Stimulated activated CD8-positive, alpha-beta memory T cell treated with anti-CD3 and anti-CD28 coated beads, Interleukin-2, amount 100 ng/mL, for 1 hour (primary cell): Measurements from ENCODE around the gene MTUS2.

Experiments
- DNase-seq, 2 donors: peaks; one replicate each; pipeline ENCODE4 v3.0.0-alpha.2; 2020; ENCODE audit warnings: low read depth in 2 of 2

MTUS2 gene

DNA sequence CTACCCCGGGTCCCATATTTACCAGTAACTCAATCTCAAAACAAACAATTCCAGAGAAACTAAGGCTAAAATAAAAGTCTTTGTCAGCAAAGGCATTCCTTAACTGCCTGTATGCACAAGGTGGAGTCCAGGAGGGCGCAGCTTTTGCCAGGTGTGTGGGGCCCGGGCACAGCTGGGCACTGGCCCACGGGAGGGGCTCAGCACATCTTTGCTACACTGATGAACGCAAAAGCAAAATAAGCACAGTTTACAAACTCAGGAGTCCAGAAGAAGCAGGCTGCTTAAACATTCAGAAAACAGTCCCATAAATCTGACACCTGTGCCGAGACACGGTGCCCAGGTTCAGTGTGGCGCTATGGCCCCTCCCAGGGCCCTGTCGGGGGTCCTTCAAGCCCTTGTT is 704.5 kb downstream of the MTUS2 start:
- DNase-seq, result no peak

DNA sequence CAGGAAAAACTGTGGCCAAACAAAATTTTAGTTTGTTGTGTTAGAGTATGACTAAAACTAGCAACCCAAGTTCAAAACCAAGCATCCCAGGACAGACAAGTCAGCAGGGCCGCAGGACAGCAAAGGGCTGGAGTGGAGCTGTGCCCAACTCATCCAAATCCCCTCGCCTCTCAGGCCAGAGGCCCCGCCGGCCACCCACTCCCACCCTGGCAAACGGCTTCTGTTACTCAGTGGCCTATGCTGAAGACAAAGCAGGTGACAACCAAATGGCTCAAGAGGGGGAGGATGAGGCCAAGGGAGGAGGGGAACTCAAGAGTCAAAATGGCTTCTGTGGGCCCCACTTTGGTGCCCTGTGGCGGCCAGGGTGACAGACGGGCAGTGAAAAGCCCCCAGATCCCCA is 705.6 kb downstream of the MTUS2 start:
- DNase-seq, result no peak

DNA sequence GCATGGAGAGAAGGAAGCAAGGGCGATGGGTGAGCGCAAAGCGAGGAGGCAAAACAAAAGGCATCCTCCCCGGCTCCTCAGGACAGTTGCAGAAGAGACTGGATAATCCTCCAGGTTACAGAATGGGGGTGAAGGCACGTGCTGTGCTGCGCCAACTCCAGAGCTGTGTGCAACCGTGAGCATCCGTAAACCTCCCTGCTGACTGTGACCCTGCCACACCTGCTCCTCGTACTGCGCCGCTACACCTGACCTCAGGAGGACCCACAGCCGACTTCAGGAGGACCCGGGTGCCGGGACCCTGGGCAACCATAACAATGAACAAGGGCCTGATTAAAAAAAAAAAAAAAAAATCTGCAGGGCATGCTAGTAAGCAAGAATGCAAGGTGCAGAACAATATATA is 706.6 kb downstream of the MTUS2 start:
- no peak for DNase-seq

- DNase-seq, result no peak
Measured at GRCh38 chr13:29527511-29527910, 707.4 kb downstream of the MTUS2 start.

- no peak for DNase-seq
Measured at GRCh38 chr13:29527916-29528315, 707.8 kb downstream of the MTUS2 start.

- no peak for DNase-seq
Measured at GRCh38 chr13:29529754-29530153, 709.6 kb downstream of the MTUS2 start.

DNA sequence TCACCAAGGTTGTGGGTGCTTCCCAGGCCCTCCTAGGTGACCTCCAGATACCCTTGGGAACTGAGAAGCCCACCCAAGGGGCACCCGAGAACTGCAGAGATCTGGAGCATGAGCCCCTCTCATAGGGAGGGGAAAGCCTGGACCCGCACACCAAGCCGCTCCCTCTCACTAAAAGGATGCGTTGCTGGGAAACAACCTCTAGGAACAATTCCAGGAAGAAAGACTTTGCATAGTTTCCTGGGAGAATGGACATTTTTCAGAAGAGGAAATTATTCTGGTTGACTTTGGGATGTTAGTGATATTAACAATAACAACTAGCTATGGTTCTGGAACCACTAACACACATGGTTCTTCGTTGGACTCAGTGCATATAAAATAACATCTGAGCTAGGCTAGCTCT is 710.8 kb downstream of the MTUS2 start:
- no peak for DNase-seq

DNA sequence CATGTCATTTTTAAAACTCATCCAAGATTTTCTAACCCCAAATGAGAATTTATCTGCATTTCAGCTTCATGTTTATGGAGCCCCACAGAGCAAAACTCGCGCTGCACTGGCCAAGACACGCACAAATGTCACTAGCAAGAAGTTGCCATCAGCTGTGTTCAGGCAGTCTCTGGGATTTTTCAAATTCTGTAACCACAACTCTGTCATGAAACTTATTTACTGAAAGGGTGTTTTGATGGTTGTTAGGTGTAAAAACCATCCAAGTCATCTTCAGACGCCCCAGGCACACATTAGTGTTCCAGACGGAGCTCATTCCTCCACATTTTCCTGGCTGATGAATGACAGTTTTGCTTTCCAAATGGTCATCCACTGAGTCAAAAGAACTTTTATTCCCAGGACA is 712.0 kb downstream of the MTUS2 start:
- no peak for DNase-seq

DNA sequence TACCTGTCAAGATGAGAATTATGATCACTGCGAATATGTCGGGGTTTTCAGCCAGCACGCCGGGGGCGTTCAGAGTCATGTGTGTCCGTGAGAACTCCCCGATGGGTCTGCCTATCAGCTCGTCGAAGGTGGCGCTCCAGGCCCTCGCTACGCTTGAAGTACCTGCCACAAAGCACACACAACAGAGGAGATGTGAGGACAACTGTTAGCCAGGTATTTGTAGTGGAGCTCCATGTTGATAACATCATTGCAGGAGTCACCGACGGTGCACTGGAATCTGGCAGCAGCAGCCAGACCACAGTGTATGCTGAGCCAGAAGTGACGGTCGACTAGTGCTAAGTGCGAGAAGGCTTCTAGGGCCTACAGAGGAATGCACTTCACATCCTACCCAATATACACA is 712.7 kb downstream of the MTUS2 start:
- no peak for DNase-seq

DNA sequence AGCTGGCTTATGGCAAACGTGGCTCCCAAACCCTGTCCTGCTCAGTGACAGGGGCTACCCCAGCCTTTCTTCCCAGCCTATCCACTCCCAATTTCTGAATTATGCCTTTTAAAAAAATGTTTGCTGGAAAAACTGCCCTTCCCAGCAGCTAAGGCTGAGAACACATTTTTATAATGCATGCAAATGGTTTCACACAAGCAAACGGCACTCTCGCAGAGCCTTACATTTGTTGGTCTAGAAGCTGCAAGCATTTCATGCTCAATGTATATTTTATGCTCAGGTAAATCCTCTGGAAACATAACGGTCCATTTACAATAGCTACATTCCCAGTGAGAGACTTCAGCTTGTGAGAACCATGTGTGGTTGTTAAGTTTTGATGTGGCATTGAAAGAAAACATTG is 713.9 kb downstream of the MTUS2 start:
- DNase-seq, result no peak

DNA sequence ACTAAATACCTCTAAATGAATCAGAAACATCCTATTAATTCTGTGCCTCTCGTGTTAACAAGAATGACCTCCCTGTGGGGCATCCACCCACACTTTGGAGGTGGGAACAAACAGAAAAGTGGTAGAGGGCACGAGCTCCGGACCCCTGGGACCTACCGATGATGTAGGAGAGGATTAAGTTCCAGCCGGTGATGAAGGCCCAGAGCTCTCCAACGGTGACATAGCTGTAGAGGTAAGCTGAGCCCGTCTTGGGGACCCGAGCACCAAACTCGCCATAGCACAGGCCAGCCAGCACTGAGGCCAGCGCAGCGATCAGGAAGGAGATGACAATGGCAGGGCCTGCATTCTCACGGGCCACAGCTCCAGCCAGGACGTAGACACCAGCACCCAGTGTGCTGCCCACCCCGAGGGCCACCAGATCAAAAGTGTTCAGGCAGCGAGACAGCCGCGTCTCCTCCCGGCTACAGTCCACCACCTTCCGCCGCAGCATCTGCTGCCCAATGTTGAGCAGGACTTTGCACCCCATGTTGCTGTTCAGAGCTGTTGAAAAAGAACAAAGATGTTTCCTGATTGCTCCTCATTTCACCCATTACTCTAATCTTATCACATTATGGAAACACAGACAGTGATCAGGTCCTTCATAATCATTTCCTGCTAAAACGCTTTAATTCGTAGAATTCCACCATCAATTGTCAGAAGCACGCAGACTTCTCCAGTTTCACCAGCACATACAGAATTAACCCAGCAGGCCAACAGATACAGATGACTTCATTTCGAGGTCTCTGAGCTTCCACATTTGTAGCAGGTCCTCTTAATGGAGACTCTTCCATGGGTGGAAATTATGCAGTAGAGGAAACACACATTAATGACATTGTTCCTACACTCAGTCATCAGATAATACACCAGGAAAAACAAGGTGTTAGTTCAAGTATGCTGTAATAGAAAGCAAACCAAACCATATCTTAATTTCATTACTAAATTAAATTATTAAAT is 715.8 kb downstream of the MTUS2 start:
- DNase-seq, result no peak

DNA sequence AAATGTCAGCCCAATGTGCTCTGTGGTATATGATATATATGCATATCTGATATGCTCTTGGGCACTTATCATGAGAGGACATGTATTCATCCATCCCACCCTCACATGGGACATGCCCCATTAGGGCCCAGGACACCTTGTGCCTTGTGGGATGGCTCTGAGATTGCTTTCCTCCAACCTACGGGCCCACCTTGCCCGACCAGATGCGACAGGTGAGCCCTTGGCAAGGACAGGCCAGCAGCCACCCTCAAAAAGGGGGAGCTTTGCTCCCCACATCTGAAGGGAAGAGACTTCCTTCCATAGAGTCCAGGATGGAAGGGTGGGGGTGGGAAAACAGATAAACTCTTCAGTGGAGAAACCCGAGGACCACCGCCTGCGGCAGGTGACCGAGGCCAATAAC is 716.7 kb downstream of the MTUS2 start:
- DNase-seq, result no peak

GRCh38 chr13:29537736-29538651 is 717.9 kb downstream of the MTUS2 start:
- no peak for DNase-seq

GRCh38 chr13:29538652-29539040 is 718.5 kb downstream of the MTUS2 start:
- no peak for DNase-seq

- no peak for DNase-seq
Measured at GRCh38 chr13:29539856-29540255, 719.7 kb downstream of the MTUS2 start.

- DNase-seq, result no peak
Measured at GRCh38 chr13:29540334-29540733, 720.2 kb downstream of the MTUS2 start.

GRCh38 chr13:29540799-29541198 is 720.7 kb downstream of the MTUS2 start:
- no peak for DNase-seq

GRCh38 chr13:29541400-29541799 is 721.3 kb downstream of the MTUS2 start:
- DNase-seq, result no peak

GRCh38 chr13:29542381-29542780 is 722.2 kb downstream of the MTUS2 start:
- DNase-seq, result no peak

DNA sequence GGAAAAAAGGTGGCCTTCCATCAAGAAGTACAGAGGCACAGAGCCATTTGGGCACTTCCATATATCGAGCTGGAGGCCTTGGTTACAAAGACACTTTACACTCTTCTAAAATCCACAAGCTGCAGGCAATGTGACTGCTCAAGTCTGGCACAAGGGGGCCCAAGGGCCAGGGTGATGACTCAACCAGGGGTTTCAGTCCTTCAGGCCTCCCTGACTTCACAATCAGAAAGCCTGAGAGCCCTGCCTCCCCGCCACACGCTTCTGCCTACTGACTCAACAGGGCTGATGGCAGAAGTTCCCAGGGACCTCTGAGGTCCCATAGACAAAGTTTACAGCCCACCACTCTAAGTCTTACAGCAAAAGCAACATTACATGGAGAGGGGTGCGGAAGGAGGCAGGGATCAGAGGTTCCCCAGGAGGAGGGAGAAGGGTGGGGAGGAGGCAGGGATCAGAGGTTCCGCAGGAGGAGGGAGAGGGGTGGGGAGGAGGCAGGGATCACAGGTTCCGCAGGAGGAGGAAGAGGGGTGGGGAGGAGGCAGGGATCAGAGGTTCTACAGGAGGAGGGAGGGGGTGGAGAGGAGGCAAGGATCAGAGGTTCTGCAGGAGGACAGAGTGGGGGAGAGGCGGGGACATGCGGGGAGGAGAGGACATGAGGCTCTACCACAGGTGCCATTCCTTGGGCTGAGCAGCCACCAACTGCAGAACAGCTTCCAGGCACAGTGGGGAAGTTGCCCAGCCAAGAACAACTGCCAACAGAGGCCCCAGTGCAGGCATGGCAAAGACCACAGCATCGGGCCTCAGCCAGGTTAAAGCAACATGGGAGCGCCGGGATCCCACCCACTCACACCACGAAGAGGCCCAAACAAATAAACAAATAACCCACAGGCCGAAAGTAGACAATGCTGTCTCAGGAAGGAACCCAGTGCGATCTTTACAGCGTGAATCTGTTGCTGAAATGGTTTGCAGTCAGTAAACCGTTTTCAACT is 723.4 kb downstream of the MTUS2 start:
- DNase-seq, result no peak

GRCh38 chr13:29545988-29546387 is 725.8 kb downstream of the MTUS2 start:
- no peak for DNase-seq
